Mesendoderm (in vitro differentiated cells): ENCODE results near the gene KCTD1.
A peak's percentile ranks its signal among the peaks of the same experiment; 100 is the strongest.

Experiments
- DNase-seq: peaks from one replicate; pipeline ENCODE4 v3.0.0; 2013
- H2AK5ac ChIP-seq: 2 replicates; pipeline ENCODE4 v1.6.1; 2013; ENCODE audit warnings: low read length, inconsistent platforms
- H2BK120ac ChIP-seq: 2 replicates; pipeline ENCODE4 v1.6.1; 2013; ENCODE audit warnings: low read depth, mild to moderate bottlenecking, low read length, moderate library complexity, mixed read lengths
- H2BK15ac ChIP-seq: replicated peaks from 2 replicates; pipeline ENCODE4 v1.6.1; 2013; ENCODE audit warnings: low read depth, mild to moderate bottlenecking, moderate library complexity
- H2BK5ac ChIP-seq: 2 replicates; pipeline ENCODE4 v1.6.1; 2013; ENCODE audit warnings: low read length, inconsistent platforms
- H3K18ac ChIP-seq: 2 replicates; pipeline ENCODE4 v1.6.1; 2013; ENCODE audit warnings: mild to moderate bottlenecking, low read length, mixed read lengths
- H3K23ac ChIP-seq: one replicate; pipeline ENCODE4 v1.6.1; 2013; ENCODE audit warnings: low read length
- H3K27ac ChIP-seq: 2 replicates; pipeline ENCODE4 v1.5.1; 2013; ENCODE audit warnings: low read depth, mild to moderate bottlenecking, inconsistent platforms, low read length, moderate library complexity
- H3K27me3 ChIP-seq: 2 replicates; pipeline ENCODE4 v1.6.1; 2013; ENCODE audit warnings: low read length, control low read depth, mild to moderate bottlenecking, inconsistent platforms; ENCODE audit not compliant: insufficient read depth, poor library complexity
- H3K36me3 ChIP-seq: 2 replicates; pipeline ENCODE4 v1.6.1; 2013; ENCODE audit warnings: low read length, inconsistent platforms; ENCODE audit not compliant: control insufficient read depth, insufficient read depth
- H3K4ac ChIP-seq: one replicate; pipeline ENCODE4 v1.6.1; 2013; ENCODE audit warnings: low read depth, mild to moderate bottlenecking, low read length, moderate library complexity
- H3K4me1 ChIP-seq: 2 replicates; pipeline ENCODE4 v1.6.1; 2013; ENCODE audit warnings: low read depth, low read length, inconsistent platforms; ENCODE audit not compliant: control insufficient read depth
- H3K4me2 ChIP-seq: 2 replicates; pipeline ENCODE4 v1.6.1; 2013; ENCODE audit warnings: low read length
- H3K4me3 ChIP-seq: 2 replicates; pipeline ENCODE4 v1.5.1; 2013; ENCODE audit warnings: mild to moderate bottlenecking, low read length
- H3K56ac ChIP-seq: one replicate; pipeline ENCODE4 v1.6.1; 2013; ENCODE audit warnings: low read length
- H3K79me1 ChIP-seq: 2 replicates; pipeline ENCODE4 v1.6.1; 2013; ENCODE audit warnings: low read length, inconsistent platforms
- H3K79me2 ChIP-seq: 2 replicates; pipeline ENCODE4 v1.6.1; 2013; ENCODE audit warnings: mild to moderate bottlenecking, low read length; ENCODE audit not compliant: control insufficient read depth, insufficient read depth
- H3K9ac ChIP-seq: 2 replicates; pipeline ENCODE4 v1.6.1; 2013; ENCODE audit warnings: low read length, inconsistent platforms
- H4K5ac ChIP-seq: one replicate; pipeline ENCODE4 v1.6.1; 2013; ENCODE audit warnings: low read length
- H4K8ac ChIP-seq: one replicate; pipeline ENCODE4 v1.6.1; 2013; ENCODE audit warnings: low read depth, mild to moderate bottlenecking, control low read depth, low read length, moderate library complexity
- WGBS: extraction: QIAGEN DNeasy Blood & Tissue Kit; methylation state at CpG from one replicate; pipeline ENCODE4 v1.1.7; 2013; ENCODE audit warnings: low lambda C conversion rate, missing lambda C conversion rate; ENCODE audit not compliant: insufficient coverage; ENCODE audit errors: extremely low coverage; 5-methylcytosine and 5-hydroxymethylcytosine counted together

Gene KCTD1

DNA sequence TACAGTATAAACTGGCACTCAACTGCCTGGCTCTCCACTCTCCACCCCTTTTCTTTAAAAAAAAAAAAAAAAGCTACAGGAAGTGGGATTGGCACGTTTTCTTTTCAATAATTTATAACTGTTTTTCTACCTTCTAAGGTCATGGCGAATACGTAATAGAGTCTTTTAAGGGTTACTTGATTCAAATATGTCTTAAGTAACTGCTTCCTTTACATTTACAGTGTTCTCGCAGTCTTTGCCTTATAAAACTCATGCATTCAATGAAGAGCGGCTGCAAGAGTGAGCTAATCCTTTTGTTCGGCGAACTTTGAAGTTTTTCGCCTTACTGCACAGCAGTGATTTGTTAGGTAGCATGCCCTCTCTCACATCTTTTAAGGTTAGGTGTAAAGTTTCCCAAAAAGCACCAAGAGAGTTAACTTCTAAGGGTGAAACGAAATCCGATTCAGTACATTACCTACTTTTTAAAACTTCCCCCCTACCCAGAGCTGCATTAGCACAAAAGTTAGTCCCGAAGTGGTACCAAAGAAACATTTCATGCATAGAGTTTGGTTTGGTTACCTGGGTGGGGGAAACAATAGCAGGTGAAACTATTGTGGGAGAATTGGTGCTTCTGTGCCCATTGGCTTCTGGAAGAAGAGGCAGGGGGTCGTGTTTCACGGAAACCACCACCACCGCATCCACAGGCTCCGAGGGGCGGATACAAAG lies 2.0 kb downstream of the KCTD1 start:
- Histone ChIP-seq H3K79me1 (no peaks in the 10 kb centered on the region), H3K4me1 (peaks cover 6% of the 10 kb centered on the region), H3K4me3 (no peak overlapping the region), H3K27me3 (peaks cover 21% of the 10 kb centered on the region), H3K9ac (no peak overlapping the region), H3K79me2 (no peaks in the 10 kb centered on the region), H3K56ac (no peak overlapping the region), H2BK5ac (no peak overlapping the region), H3K4ac (no peak overlapping the region), H3K4me2 (peak overlapping the region; percentile 34), H3K18ac (no peak overlapping the region), H3K27ac (no peak overlapping the region), H4K8ac (no peak overlapping the region), H2BK15ac (no peak overlapping the region), H3K23ac (no peak overlapping the region), H2AK5ac (no peak overlapping the region), H4K5ac (no peak overlapping the region), H3K36me3 (no peaks in the 10 kb centered on the region), H2BK120ac (no peak overlapping the region)
- no CpG with 5 or more reads among the region's 16 CpGs for WGBS
- no peak for DNase-seq

DNA sequence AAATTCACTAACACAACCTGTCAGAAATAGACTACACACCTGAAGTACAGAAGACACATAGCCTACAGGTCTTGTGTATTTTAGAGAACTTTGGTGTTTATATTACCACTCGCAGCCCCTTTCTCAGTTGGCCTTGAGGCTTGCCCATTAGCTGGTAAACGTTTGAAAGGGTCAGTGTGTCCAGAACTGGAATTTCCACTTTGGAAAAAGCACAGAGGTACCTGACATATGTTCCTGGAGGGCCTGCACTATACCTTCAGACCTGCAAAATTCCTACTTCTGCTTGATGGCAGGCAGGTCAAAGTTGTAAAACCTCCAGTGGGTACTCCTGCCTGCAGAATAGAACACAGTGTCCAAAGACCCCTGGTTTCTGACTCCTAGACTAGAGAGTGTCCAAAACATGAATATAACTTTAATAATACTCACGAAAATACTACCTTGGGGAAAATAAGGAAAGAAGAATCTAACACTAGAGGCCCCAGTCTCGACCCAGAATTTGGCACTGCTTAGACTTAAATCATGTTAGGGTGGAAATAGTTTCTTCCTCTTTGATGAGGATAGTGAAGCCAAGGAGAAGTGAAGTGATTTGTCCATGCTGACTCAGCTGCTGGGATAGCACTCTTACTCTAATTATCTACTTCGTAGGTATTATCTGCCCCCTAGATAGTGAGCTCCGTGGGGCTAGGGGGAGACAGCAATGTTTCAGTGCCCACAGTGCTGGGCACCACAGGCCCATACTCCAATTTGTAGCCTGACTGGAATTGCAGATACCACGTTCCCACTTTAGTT lies 2.8 kb downstream of the KCTD1 start:
- no peak overlapping the region for H4K8ac ChIP-seq
- no peaks in the 10 kb centered on the region for H3K79me1 ChIP-seq
- no peak for DNase-seq
- no peak overlapping the region for H3K23ac ChIP-seq
- no peak overlapping the region for H3K18ac ChIP-seq
- no peaks in the 10 kb centered on the region for H3K79me2 ChIP-seq
- no CpG with 5 or more reads among the region's 7 CpGs for WGBS
- H2BK5ac ChIP-seq, result no peak overlapping the region
- peaks cover 6% of the 10 kb centered on the region for H3K4me1 ChIP-seq
- H3K9ac ChIP-seq, result no peak overlapping the region
- H3K4me3 ChIP-seq, result no peak overlapping the region
- H3K56ac ChIP-seq, result no peak overlapping the region
- no peak overlapping the region for H3K4ac ChIP-seq
- H2AK5ac ChIP-seq, result no peak overlapping the region
- no peak overlapping the region for H2BK15ac ChIP-seq
- H3K36me3 ChIP-seq, result no peaks in the 10 kb centered on the region
- H4K5ac ChIP-seq, result no peak overlapping the region
- no peak overlapping the region for H3K4me2 ChIP-seq
- peaks cover 13% of the 10 kb centered on the region for H3K27me3 ChIP-seq
- no peak overlapping the region for H2BK120ac ChIP-seq
- H3K27ac ChIP-seq, result no peak overlapping the region

DNA sequence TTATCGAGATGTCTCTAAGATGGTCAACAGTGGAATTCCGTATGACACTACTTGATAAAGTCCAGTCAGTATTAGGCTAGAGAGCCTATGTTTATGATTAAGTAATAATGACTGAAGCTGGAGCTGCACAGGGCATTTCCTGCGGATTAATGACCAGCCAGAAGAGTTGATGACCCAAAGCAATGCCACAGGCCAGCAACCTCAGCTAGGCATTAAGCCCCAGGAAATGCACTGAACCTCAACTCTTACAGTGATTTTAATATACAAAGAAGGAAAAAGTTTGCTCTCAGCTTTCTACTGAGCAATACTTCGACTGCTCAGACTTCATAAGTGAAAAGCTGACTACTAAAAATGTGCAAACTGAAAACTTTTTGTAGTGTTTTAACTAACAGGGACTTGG lies 3.9 kb downstream of the KCTD1 start:
- no peaks in the 10 kb centered on the region for H3K79me2 ChIP-seq
- no peak for DNase-seq
- H3K18ac ChIP-seq, result no peak overlapping the region
- no peak overlapping the region for H2BK5ac ChIP-seq
- H3K9ac ChIP-seq, result no peak overlapping the region
- H4K8ac ChIP-seq, result no peak overlapping the region
- no peaks in the 10 kb centered on the region for H3K36me3 ChIP-seq
- no peak overlapping the region for H2BK15ac ChIP-seq
- no peak overlapping the region for H3K56ac ChIP-seq
- peaks cover 13% of the 10 kb centered on the region for H3K27me3 ChIP-seq
- no peak overlapping the region for H3K27ac ChIP-seq
- no peak overlapping the region for H3K4ac ChIP-seq
- WGBS, result no CpG with 5 or more reads among the region's 4 CpGs
- no peak overlapping the region for H3K4me2 ChIP-seq
- no peak overlapping the region for H2BK120ac ChIP-seq
- peaks cover 5% of the 10 kb centered on the region for H3K4me1 ChIP-seq
- no peak overlapping the region for H3K4me3 ChIP-seq
- no peaks in the 10 kb centered on the region for H3K79me1 ChIP-seq
- no peak overlapping the region for H4K5ac ChIP-seq
- no peak overlapping the region for H3K23ac ChIP-seq
- H2AK5ac ChIP-seq, result no peak overlapping the region

DNA sequence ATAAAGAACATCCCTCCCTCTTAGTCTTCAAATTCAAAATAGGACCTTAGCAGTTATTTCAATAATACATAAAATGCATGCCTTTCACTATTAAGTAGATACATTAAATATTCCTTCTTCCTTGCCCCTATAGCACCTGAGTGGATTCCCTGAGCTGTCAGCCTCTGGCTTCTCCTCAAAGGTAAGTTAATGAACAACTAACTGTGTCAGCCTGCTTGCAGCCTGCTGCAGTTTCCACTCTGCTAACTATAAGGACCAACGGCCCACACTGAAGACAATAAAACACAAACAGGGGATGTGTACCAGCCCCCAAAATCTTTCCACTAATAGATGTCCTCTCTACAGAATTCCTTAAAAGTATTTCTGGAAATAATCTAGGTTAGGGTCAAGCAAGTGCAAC lies 5.0 kb downstream of the KCTD1 start:
- WGBS, result no CpG with 5 or more reads among the region's 1 CpG

DNA sequence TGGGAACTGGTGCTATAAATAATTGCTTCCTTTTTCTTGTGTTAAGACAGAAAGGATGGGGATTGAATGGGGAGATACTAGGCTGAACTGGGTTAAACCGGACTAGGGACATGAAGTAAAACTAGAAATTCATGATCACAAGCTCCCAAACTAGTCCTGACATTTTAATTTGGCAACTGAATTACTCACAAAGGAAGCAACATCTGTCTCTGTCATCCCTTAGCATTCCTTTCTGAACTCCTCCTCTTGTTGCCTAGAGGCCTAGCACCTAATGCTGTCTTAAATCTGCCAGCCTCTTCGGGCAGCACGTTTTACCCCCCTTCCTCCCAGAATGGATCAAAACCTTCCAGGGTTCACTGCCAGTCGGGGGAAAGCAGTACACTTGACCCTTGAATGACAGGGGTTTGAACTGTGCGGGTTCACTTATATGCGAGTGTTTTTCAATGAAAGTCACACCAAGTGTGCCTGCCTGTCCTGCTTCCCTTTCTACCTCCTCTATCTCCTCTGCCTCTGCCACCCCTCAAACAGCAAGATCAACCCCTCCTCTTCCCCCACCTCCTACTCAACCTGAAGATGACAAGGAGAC lies 8.2 kb downstream of the KCTD1 start:
- Histone ChIP-seq H3K4me1 (no peaks in the 10 kb centered on the region), H3K27me3 (no peaks in the 10 kb centered on the region), H4K8ac (no peak overlapping the region), H2BK120ac (no peak overlapping the region), H3K79me1 (no peaks in the 10 kb centered on the region), H2BK5ac (no peak overlapping the region), H3K18ac (no peak overlapping the region), H3K4me3 (no peak overlapping the region), H3K23ac (no peak overlapping the region), H3K9ac (no peak overlapping the region), H3K79me2 (no peaks in the 10 kb centered on the region), H3K56ac (no peak overlapping the region), H3K36me3 (no peaks in the 10 kb centered on the region), H2AK5ac (no peak overlapping the region), H4K5ac (no peak overlapping the region), H2BK15ac (no peak overlapping the region), H3K4ac (no peak overlapping the region), H3K4me2 (no peak overlapping the region), H3K27ac (no peak overlapping the region)
- peak; percentile 29 for DNase-seq
- no CpG with 5 or more reads among the region's 6 CpGs for WGBS

More for the DNA sequence above, 5.0 kb downstream of the KCTD1 start:
- Histone ChIP-seq H4K8ac (no peak overlapping the region), H3K56ac (no peak overlapping the region), H3K23ac (no peak overlapping the region), H3K79me1 (no peaks in the 10 kb centered on the region), H3K36me3 (no peaks in the 10 kb centered on the region), H3K4me3 (no peak overlapping the region), H3K27me3 (peaks cover 13% of the 10 kb centered on the region), H2BK15ac (no peak overlapping the region), H3K4ac (no peak overlapping the region), H3K9ac (no peak overlapping the region), H3K79me2 (no peaks in the 10 kb centered on the region), H3K18ac (no peak overlapping the region), H4K5ac (no peak overlapping the region), H2BK5ac (no peak overlapping the region), H3K4me1 (peaks cover 5% of the 10 kb centered on the region), H3K27ac (no peak overlapping the region), H2BK120ac (no peak overlapping the region), H2AK5ac (no peak overlapping the region), H3K4me2 (no peak overlapping the region)
- DNase-seq, result no peak
